ENCODE results near the gene SAMSN1.

GRCh38 chr21:14452727-14453241 lies 93.3 kb downstream of the SAMSN1 start:
- TF ChIP-seq CTCF (IDR thresholded peaks at IDR 0.05) (no peak), POLR2AphosphoS5 (IDR thresholded peaks at IDR 0.05; ENCODE audit: low read depth, low read length) (no peak), REST (IDR thresholded peaks at IDR 0.05; ENCODE audit: insufficient read depth in 1 of 2, low read depth in 2 of 2, low read length in 1 of 2) (no peak), TCF7L2 (IDR thresholded peaks at IDR 0.05; ENCODE audit: low read depth, low read length) (no peak), SIN3A (IDR thresholded peaks at IDR 0.05; ENCODE audit: borderline replicate concordance, insufficient read depth, low read depth, low read length) (no peak)

Data from Panc1 (cell line).